HepG2 (cell line): ENCODE results near the gene EFNA2. TPM values are rescaled to one million over a fixed set of nuclear protein-coding genes. Genes with fewer than 3 reads are reported as not detected.

ENCODE experiments used
- AGO2 ChIP-seq: fragments of 200-400 bp; formaldehyde crosslinking; optimal IDR thresholded peaks from 2 replicates; pipeline ENCODE3; 2017; ENCODE audit warnings: mild to moderate bottlenecking, low read depth, low read length, moderate library complexity
- ARNTL ChIP-seq: sonication (generic); formaldehyde crosslinking; IDR thresholded peaks from 2 replicates; pipeline ENCODE4 v1.4.0; 2020; ENCODE audit warnings: mild to moderate bottlenecking, missing genetic modification reagents
- BATF2 ChIP-seq: sonication (generic); formaldehyde crosslinking; IDR thresholded peaks from 2 replicates; pipeline ENCODE4 v1.8.0; 2022; ENCODE audit warnings: mild to moderate bottlenecking, missing genetic modification reagents, moderate library complexity
- EEA1 ChIP-seq: sonication (generic); formaldehyde crosslinking; IDR thresholded peaks from 2 replicates; pipeline ENCODE4 v1.5.1; 2020; ENCODE audit warnings: mild to moderate bottlenecking, missing genetic modification reagents, borderline replicate concordance
- HHEX ChIP-seq: IDR thresholded peaks from 2 replicates; pipeline ENCODE4 v1.6.1; 2016; ENCODE audit warnings: control low read depth
- HNF1B ChIP-seq: sonication (generic); formaldehyde crosslinking; IDR thresholded peaks from 2 replicates; pipeline ENCODE4 v1.5.1; 2020; ENCODE audit warnings: mild to moderate bottlenecking, moderate library complexity, missing genetic modification reagents
- NFYB ChIP-seq: sonication (generic); formaldehyde crosslinking; IDR thresholded peaks from 2 replicates; pipeline ENCODE4 v1.4.0; 2020; ENCODE audit warnings: missing genetic modification reagents
- PLSCR1 ChIP-seq: sonication (generic); formaldehyde crosslinking; IDR thresholded peaks from 2 replicates; pipeline ENCODE4 v1.5.0; 2020; ENCODE audit warnings: missing genetic modification reagents, mild to moderate bottlenecking, borderline replicate concordance
- POLR2AphosphoS5 ChIP-seq: IDR thresholded peaks from 2 replicates; pipeline ENCODE4 v1.6.1; 2012; ENCODE audit warnings: low read depth, low read length
- POLR2G ChIP-seq: fragments of 200-400 bp; formaldehyde crosslinking; IDR thresholded peaks from 2 replicates; pipeline ENCODE4 v1.6.1; 2018; ENCODE audit warnings: mild to moderate bottlenecking, low read depth, low read length, moderate library complexity
- SMARCE1 ChIP-seq: fragments of 450-650 bp; IDR thresholded peaks from 2 replicates; pipeline ENCODE4 v1.6.1; 2017; ENCODE audit warnings: borderline replicate concordance
- SSRP1 ChIP-seq: IDR thresholded peaks from 2 replicates; pipeline ENCODE4 v1.6.1; 2016; ENCODE audit warnings: control low read depth
- YEATS4 ChIP-seq: sonication (generic); formaldehyde crosslinking; IDR thresholded peaks from 2 replicates; pipeline ENCODE4 v1.4.0; 2020; ENCODE audit warnings: missing genetic modification reagents, borderline replicate concordance
- ZFP1 ChIP-seq: IDR thresholded peaks from 2 replicates; pipeline ENCODE4 v1.6.1; 2016
- ZNF101 ChIP-seq: sonication (generic); formaldehyde crosslinking; IDR thresholded peaks from 2 replicates; pipeline ENCODE4 v1.4.0; 2020; ENCODE audit warnings: mild to moderate bottlenecking, low read depth, missing genetic modification reagents, borderline replicate concordance
- ZNF414 ChIP-seq: sonication (generic); formaldehyde crosslinking; IDR thresholded peaks from 2 replicates; pipeline ENCODE4 v1.5.0; 2020; ENCODE audit warnings: missing genetic modification reagents
- ZNF430 ChIP-seq: sonication (generic); formaldehyde crosslinking; IDR thresholded peaks from 2 replicates; pipeline ENCODE4 v1.9.0; 2021; ENCODE audit warnings: mild to moderate bottlenecking, missing genetic modification reagents
- ZNF512B ChIP-seq: sonication (generic); formaldehyde crosslinking; IDR thresholded peaks from 2 replicates; pipeline ENCODE4 v1.5.1; 2020; ENCODE audit warnings: missing genetic modification reagents, mild to moderate bottlenecking, borderline replicate concordance
- ZNF672 ChIP-seq: sonication (generic); formaldehyde crosslinking; IDR thresholded peaks from 2 replicates; pipeline ENCODE4 v1.8.1; 2022; ENCODE audit warnings: missing genetic modification reagents
- ZNF724P ChIP-seq: sonication (generic); formaldehyde crosslinking; IDR thresholded peaks from 2 replicates; pipeline ENCODE4 v1.8.0; 2022; ENCODE audit warnings: missing genetic modification reagents, borderline replicate concordance
- ZNF792 ChIP-seq: IDR thresholded peaks from 2 replicates; pipeline ENCODE4 v1.6.1; 2016
- ZSCAN30 ChIP-seq: sonication (generic); formaldehyde crosslinking; IDR thresholded peaks from 2 replicates; pipeline ENCODE4 v1.5.0; 2020; ENCODE audit warnings: mild to moderate bottlenecking, missing genetic modification reagents
- polyA plus RNA-seq, 8 experiments: library from polyadenylated mRNA; depleted of rRNA in 3 of 8; stranded (reverse) in 7 of 8; unstranded in 1 of 8; fragments of >200 nt; fragmentation: Illumina TruSeq in 4 of 8; extraction: Trizol in 4 of 8; gene quantifications; 2 replicates each; pipeline versions ENCODE4 v1.2.1 to v1.2.3, GENCODE V29; 2011 to 2016; ENCODE audit warnings: low read depth in 4 of 8, missing spikeins in 1 of 8, mixed read lengths in 1 of 8; ENCODE audit not compliant: insufficient read depth in 1 of 8
- total RNA-seq, 5 experiments: library from RNA; depleted of rRNA; stranded (reverse); fragments of >200 nt; fragmentation: Illumina TruSeq; extraction: Trizol; gene quantifications; 2 replicates each; pipeline ENCODE4 v1.2.3, GENCODE V29; 2016; ENCODE audit warnings: low read depth in 1 of 5

EFNA2 gene
- total and polyA plus RNA-seq, 2 of the 13 experiments (the other 11 are each of a cell fraction or from before 2014, with no cell fraction given): 6.0 to 9.9 TPM

GRCh38 chr19:1248139-1248785 lies 37.4 kb upstream of the EFNA2 start, which contains the start of gene MIDN (continued):
- no peak for TF ChIP-seq SSRP1 (CRISPR knock-in tag)
- TF ChIP-seq AGO2: peak; percentile 84
- no peak for TF ChIP-seq ZNF101 (CRISPR knock-in tag)
- peak; percentile 98 for TF ChIP-seq POLR2G
- no peak for TF ChIP-seq ZNF792
- TF ChIP-seq ZSCAN30 (CRISPR knock-in tag): no peak
- no peak for TF ChIP-seq HHEX (CRISPR knock-in tag)
- TF ChIP-seq YEATS4: peak; percentile 51; the same call in 1 of the 2 replicates
- peak; percentile 20; the same call in 1 of the 2 replicates for TF ChIP-seq ZNF414 (CRISPR knock-in tag)
- peak; percentile 40; the same call in 1 of the 2 replicates for TF ChIP-seq ARNTL (CRISPR knock-in tag)
- TF ChIP-seq HNF1B (CRISPR knock-in tag): peak; percentile 76; the same call in 1 of the 2 replicates
- peak; percentile 95 for TF ChIP-seq POLR2AphosphoS5
- peak; percentile 94; the same call in 1 of the 2 replicates for TF ChIP-seq ZNF430 (CRISPR knock-in tag)
- TF ChIP-seq SMARCE1: no peak
- TF ChIP-seq ZNF512B (CRISPR knock-in tag): no peak
- TF ChIP-seq PLSCR1 (CRISPR knock-in tag): no peak
- TF ChIP-seq ZFP1 (CRISPR knock-in tag): no peak
- no peak for TF ChIP-seq NFYB (CRISPR knock-in tag)
- no peak for TF ChIP-seq EEA1 (CRISPR knock-in tag)
- TF ChIP-seq ZNF672 (CRISPR knock-in tag): no peak
- TF ChIP-seq ZNF724P: 0 out of 2 replicates have a peak, but pooled peaks have one; percentile 6
- 0 out of 2 replicates have a peak, but pooled peaks have one; percentile 20 for TF ChIP-seq BATF2
